AG09309 (cell line): ENCODE data around the gene IMP3.

ENCODE experiments used
- DNase-seq: peaks from one replicate; pipeline ENCODE4 v3.0.0-alpha.2; 2010; ENCODE audit warnings: low read depth
- H3K4me3 ChIP-seq: 2 replicates; pipeline ENCODE4 v1.5.1; 2011; ENCODE audit warnings: mild to moderate bottlenecking, low read depth, low read length, moderate library complexity; ENCODE audit not compliant: control insufficient read depth
- CTCF ChIP-seq: IDR thresholded peaks from 2 replicates; pipeline ENCODE4 v1.5.1; 2011; ENCODE audit warnings: mild to moderate bottlenecking, low read depth, low read length, inconsistent platforms; ENCODE audit not compliant: insufficient read depth, control insufficient read depth; ENCODE audit errors: missing control alignments

The IMP3 gene

GRCh38 chr15:75594276-75594675 lies 45.7 kb downstream of the IMP3 start:
- no peak overlapping the region for H3K4me3 ChIP-seq
- no peak for DNase-seq
- TF ChIP-seq CTCF, result no peak

GRCh38 chr15:75591655-75592364 lies 48.2 kb downstream of the IMP3 start:
- no peak for TF ChIP-seq CTCF
- no peak for DNase-seq
- no peak overlapping the region for H3K4me3 ChIP-seq

GRCh38 chr15:75590239-75590638 lies 49.8 kb downstream of the IMP3 start:
- H3K4me3 ChIP-seq, result no peak overlapping the region
- no peak for TF ChIP-seq CTCF
- DNase-seq, result no peak
